Calu3 (cell line): ENCODE measurements around the gene OSCP1. TPM values are rescaled to one million over a fixed set of nuclear protein-coding genes. Genes with fewer than 3 reads are reported as not detected.

Experiments
- Bru-seq: library from RNA; stranded (reverse); fragments of 400-500 nt; gene quantifications from one replicate; lab custom pipeline; 2021; lab: Mats Ljungman, UMichigan
- BruChase-seq, 2 experiments: library from RNA; stranded (reverse); fragments of 400-500 nt; gene quantifications; one replicate each; lab custom pipeline; 2021; lab: Mats Ljungman, UMichigan
- BruUV-seq: library from RNA; stranded (reverse); fragments of 400-500 nt; replicated peaks from 2 replicates; lab custom pipeline; 2021; lab: Mats Ljungman, UMichigan
- CTCF ChIA-PET: fragments of 300-600 bp; sonication (Branson Sonifier 250); formaldehyde crosslinking; loops from one replicate; lab custom pipeline; 2022; ENCODE audit warnings: antibody characterized with exemption; lab: Charles Lee
- DNase-seq: peaks from one replicate; pipeline ENCODE4 v3.0.0; 2022
- H3K27ac Mint-ChIP-seq: one replicate; pipeline ENCODE4 v1.8.0; 2022; ENCODE audit warnings: mixed read lengths; ENCODE audit not compliant: unreplicated experiment
- H3K27me3 Mint-ChIP-seq: one replicate; pipeline ENCODE4 v1.8.0; 2022; ENCODE audit warnings: mixed read lengths; ENCODE audit not compliant: unreplicated experiment
- H3K36me3 Mint-ChIP-seq: one replicate; pipeline ENCODE4 v1.8.0; 2022; ENCODE audit warnings: mild to moderate bottlenecking, moderate library complexity, mixed read lengths; ENCODE audit not compliant: insufficient read depth, unreplicated experiment
- H3K4me1 Mint-ChIP-seq: one replicate; pipeline ENCODE4 v1.8.0; 2022; ENCODE audit warnings: mild to moderate bottlenecking, low read depth, mixed read lengths; ENCODE audit not compliant: unreplicated experiment
- H3K4me3 Mint-ChIP-seq: one replicate; pipeline ENCODE4 v1.8.0; 2022; ENCODE audit warnings: mild to moderate bottlenecking, low read depth, moderate library complexity, mixed read lengths; ENCODE audit not compliant: unreplicated experiment
- H3K9me3 Mint-ChIP-seq: one replicate; pipeline ENCODE4 v1.8.0; 2022; ENCODE audit warnings: low read depth, mixed read lengths; ENCODE audit not compliant: unreplicated experiment
- intact Hi-C: fragments of 100-400 bp; cut with micrococcal nuclease; formaldehyde crosslinking; loops from one replicate; pipeline ENCODE4 v1.10.0; 2022; ENCODE audit not compliant: unreplicated experiment
- long read RNA-seq: library from polyadenylated mRNA; stranded (forward); transcript quantifications from one replicate; pipeline ENCODE4 v2.0.0, GENCODE V29; 2022
- total RNA-seq: library from RNA; stranded (reverse); gene quantifications from 2 replicates; pipeline ENCODE4 v1.2.3, GENCODE V29; 2022
- TF ChIP-seq, protein P1 (sequence below): fragments of 200-600 bp; IDR thresholded peaks from one replicate; pipeline ENCODE4 v1.8.0; 2022; ENCODE audit warnings: antibody characterized with exemption; ENCODE audit not compliant: unreplicated experiment

The OSCP1 gene, protein sequence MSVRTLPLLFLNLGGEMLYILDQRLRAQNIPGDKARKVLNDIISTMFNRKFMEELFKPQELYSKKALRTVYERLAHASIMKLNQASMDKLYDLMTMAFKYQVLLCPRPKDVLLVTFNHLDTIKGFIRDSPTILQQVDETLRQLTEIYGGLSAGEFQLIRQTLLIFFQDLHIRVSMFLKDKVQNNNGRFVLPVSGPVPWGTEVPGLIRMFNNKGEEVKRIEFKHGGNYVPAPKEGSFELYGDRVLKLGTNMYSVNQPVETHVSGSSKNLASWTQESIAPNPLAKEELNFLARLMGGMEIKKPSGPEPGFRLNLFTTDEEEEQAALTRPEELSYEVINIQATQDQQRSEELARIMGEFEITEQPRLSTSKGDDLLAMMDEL
- total RNA-seq (2.0 and 3.0 TPM in 2 replicates), Bru-seq, nascent RNA (percentile 34 among the genes with signal in this experiment), BruChase-seq, experiment 1, labeled RNA remaining after a 6-hour chase (percentile 32 among the genes with signal in this experiment), BruChase-seq, experiment 2, labeled RNA remaining after a 2-hour chase (percentile 30 among the genes with signal in this experiment)
- long read RNA-seq, partial matches to known transcripts, result 3 of 8 reads
- long read RNA-seq, other reads (novel, unspliced or antisense), result 1 of 8 reads

DNA sequence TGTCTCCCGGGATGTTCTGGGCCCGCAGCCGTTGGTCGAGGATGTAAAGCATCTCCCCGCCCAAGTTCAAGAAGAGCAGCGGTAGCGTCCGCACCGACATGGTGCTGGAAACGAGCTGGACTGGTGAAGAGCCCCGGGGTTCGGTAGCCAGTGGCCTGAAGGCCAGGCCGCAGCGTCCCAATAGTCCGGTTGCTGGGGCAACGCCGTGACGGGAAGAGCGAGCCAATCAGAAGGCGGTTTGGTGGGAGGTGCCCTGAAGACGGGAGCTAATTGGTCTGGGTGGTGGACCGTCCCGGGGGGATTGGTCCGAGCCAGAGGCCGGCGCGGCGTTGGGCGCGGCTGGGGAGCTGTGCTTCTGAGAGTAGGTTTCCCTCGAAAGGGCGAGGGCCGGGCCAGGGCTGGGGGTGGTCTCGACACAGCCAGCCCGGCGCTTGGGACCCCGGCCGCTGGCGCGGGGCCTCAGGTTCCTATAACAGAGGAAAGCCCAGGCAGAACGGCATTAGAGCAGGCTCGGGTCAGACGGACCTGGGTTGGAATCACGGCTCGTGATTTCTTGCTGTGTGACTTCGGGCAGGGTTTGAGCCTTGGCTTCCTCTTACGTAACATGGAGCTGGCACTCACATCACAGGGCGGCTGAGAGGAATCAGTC lies at the start of gene OSCP1:
TSS of gene OSCP1 (minus strand) at position 182 of the 649 bp plus-strand sequence. CDS start at position 100, 82 bp downstream.
- H3K9me3 Mint-ChIP-seq, result no peaks in the 10 kb centered on the region
- CTCF ChIA-PET, result interaction anchor here (0.6 to 1.6 kb wide), 8 partner anchors 9 to 1242 kb away, joined by 3 to 6 read pairs (median 3); partner anchors contain the start of gene MRPS15
- H3K27me3 Mint-ChIP-seq, result no peaks in the 10 kb centered on the region

DNA sequence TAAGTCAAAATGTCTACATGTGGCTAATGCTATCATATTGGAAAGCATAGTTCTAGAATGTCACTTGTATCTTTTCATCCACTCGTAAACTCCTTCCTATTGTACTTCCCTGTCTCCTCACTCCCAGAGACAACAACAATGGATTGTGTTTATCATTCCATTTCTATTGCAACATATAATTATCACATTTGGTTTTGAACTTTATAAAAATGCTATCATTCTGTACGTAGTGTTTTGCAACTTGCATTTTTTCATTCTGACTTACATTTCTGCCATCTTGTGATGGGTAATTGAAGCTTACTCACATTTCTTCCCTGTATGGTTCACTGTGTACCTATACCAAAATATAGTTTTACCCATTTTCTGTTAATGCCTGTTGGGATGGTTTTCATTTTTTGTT lies 47.0 kb upstream of the OSCP1 start:
- no peaks in the 10 kb centered on the region for H3K9me3 Mint-ChIP-seq
- no TSS peak for BruUV-seq
- H3K27me3 Mint-ChIP-seq, result peaks cover 33% of the 10 kb centered on the region
- H3K27ac Mint-ChIP-seq, result no peak overlapping the region
- H3K36me3 Mint-ChIP-seq, result no peaks in the 10 kb centered on the region
- CTCF ChIA-PET, result no interaction called here
- TF ChIP-seq, protein P1, sequence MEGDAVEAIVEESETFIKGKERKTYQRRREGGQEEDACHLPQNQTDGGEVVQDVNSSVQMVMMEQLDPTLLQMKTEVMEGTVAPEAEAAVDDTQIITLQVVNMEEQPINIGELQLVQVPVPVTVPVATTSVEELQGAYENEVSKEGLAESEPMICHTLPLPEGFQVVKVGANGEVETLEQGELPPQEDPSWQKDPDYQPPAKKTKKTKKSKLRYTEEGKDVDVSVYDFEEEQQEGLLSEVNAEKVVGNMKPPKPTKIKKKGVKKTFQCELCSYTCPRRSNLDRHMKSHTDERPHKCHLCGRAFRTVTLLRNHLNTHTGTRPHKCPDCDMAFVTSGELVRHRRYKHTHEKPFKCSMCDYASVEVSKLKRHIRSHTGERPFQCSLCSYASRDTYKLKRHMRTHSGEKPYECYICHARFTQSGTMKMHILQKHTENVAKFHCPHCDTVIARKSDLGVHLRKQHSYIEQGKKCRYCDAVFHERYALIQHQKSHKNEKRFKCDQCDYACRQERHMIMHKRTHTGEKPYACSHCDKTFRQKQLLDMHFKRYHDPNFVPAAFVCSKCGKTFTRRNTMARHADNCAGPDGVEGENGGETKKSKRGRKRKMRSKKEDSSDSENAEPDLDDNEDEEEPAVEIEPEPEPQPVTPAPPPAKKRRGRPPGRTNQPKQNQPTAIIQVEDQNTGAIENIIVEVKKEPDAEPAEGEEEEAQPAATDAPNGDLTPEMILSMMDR, result no peak
- DNase-seq, result no peak
- intact Hi-C loops, result no loop called here
- H3K4me3 Mint-ChIP-seq, result no peak overlapping the region
- no peaks in the 10 kb centered on the region for H3K4me1 Mint-ChIP-seq

More for the DNA sequence above, at the start of gene OSCP1:
- Mint-ChIP-seq H3K36me3 (peaks cover 41% of the 10 kb centered on the region), H3K27ac (peak within 1 kb of the TSS; percentile 95), H3K4me3 (peak within 1 kb of the TSS; percentile 82), H3K4me1 (peaks cover 9% of the 10 kb centered on the region)
- BruUV-seq, result no TSS peak
- DNase-seq, result peak; percentile 94
- intact Hi-C loops, result no loop called here
- TF ChIP-seq, protein P1, result no peak

DNA sequence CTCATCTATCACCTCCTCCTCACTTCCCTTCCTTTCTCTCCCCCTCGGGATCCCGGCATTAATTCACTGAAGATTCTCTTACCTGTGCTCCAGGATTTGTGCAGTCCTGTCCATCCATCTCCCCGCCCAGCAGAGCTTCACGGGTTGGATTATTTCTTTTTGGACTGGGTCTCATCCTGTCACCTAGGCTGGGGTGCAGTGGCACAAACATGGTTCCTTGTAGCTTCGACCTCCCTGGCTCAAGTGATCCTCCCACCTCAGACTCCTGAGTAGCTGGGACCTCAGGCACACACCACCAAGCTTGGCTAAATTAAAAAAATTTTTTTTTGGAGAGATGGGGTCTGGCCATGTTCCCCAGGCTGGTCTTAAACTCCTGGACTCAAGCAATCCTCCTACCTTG lies 44.7 kb upstream of the OSCP1 start:
- no peak for DNase-seq
- CTCF ChIA-PET, result no interaction called here
- H3K4me3 Mint-ChIP-seq, result no peak overlapping the region
- H3K27ac Mint-ChIP-seq, result no peak overlapping the region
- BruUV-seq, result no TSS peak
- no peaks in the 10 kb centered on the region for H3K36me3 Mint-ChIP-seq
- H3K9me3 Mint-ChIP-seq, result no peaks in the 10 kb centered on the region
- TF ChIP-seq, protein P1, result no peak
- H3K27me3 Mint-ChIP-seq, result peaks cover 44% of the 10 kb centered on the region
- intact Hi-C loops, result no loop called here
- no peaks in the 10 kb centered on the region for H3K4me1 Mint-ChIP-seq

DNA sequence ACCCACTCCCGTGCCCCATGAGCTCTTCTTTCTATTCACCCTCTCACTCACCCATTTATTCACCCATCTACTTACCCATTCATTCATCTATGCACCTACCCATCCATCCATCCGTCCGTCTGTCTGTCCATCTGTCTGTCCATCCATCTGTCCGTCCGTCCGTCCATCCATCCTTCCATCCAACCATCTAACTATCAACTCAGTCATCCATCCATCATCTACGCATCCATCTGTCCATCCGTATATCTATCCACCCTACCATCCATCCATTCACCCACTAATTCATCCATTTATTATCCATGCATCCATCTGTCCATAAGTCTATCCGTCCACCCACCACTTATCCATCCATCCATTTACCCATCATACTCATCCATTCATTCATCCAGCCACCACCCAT lies 43.3 kb upstream of the OSCP1 start:
- CTCF ChIA-PET, result interaction anchor here (0.6 kb wide), 1 partner anchor 33 kb away, joined by 3 read pairs; no protein-coding TSS in a partner anchor
- no TSS peak for BruUV-seq
- intact Hi-C loops, result no loop called here
- no peak overlapping the region for H3K4me3 Mint-ChIP-seq
- H3K9me3 Mint-ChIP-seq, result no peaks in the 10 kb centered on the region
- no peak for DNase-seq
- H3K4me1 Mint-ChIP-seq, result no peaks in the 10 kb centered on the region
- H3K27ac Mint-ChIP-seq, result no peak overlapping the region
- H3K36me3 Mint-ChIP-seq, result no peaks in the 10 kb centered on the region
- TF ChIP-seq, protein P1, result no peak
- H3K27me3 Mint-ChIP-seq, result peaks cover 44% of the 10 kb centered on the region
